ENCODE measurements around the gene PGAM1.
"Not testable (repeated sequence)": the region's sequence is repeated elsewhere in the genome, so short reads cannot be mapped to it uniquely, and the experiment has no call there.

The PGAM1 gene

GRCh38 chr10:97425964-97426775, at the start of gene PGAM1:
TSS of gene PGAM1 (plus strand) at chr10:97426191. CDS start at chr10:97426308, 117 bp downstream.
- DNase-seq (ENCODE audit: low read depth), result peak; percentile 75

- DNase-seq (ENCODE audit: low read depth), result no peak
These were observed 49.6 kb upstream of the PGAM1 start for GRCh38 chr10:97376413-97376812.

GRCh38 chr10:97378933-97379921, 46.8 kb upstream of the PGAM1 start:
- no peak for DNase-seq (ENCODE audit: low read depth)

- no peak for DNase-seq (ENCODE audit: low read depth)
These were observed 45.5 kb upstream of the PGAM1 start for GRCh38 chr10:97380516-97380915.

- DNase-seq (ENCODE audit: low read depth), result no peak
These were observed 44.4 kb upstream of the PGAM1 start for GRCh38 chr10:97381626-97382025.

GRCh38 chr10:97383159-97383558, 42.8 kb upstream of the PGAM1 start:
- no peak for DNase-seq (ENCODE audit: low read depth)

GRCh38 chr10:97384156-97384555, 41.8 kb upstream of the PGAM1 start:
- no peak for DNase-seq (ENCODE audit: low read depth)

- DNase-seq (ENCODE audit: low read depth), result no peak
These were observed 41.4 kb upstream of the PGAM1 start for GRCh38 chr10:97384641-97385040.

- DNase-seq (ENCODE audit: low read depth), result no peak
These were observed 40.4 kb upstream of the PGAM1 start for GRCh38 chr10:97385565-97385964.

GRCh38 chr10:97388152-97388551, 37.8 kb upstream of the PGAM1 start:
- no peak for DNase-seq (ENCODE audit: low read depth)

- DNase-seq (ENCODE audit: low read depth), result no peak
These were observed 35.9 kb upstream of the PGAM1 start for GRCh38 chr10:97390091-97390490.

- DNase-seq (ENCODE audit: low read depth), result no peak
These were observed 32.9 kb upstream of the PGAM1 start for GRCh38 chr10:97393034-97393573.

- DNase-seq (ENCODE audit: low read depth), result no peak
These were observed 29.9 kb upstream of the PGAM1 start for GRCh38 chr10:97396056-97396455.

- no peak for DNase-seq (ENCODE audit: low read depth)
These were observed 26.0 kb upstream of the PGAM1 start for GRCh38 chr10:97399843-97400545.

GRCh38 chr10:97400665-97401454, 25.1 kb upstream of the PGAM1 start, which contains the start of gene RRP12:
TSS of gene RRP12 (minus strand) at chr10:97401340. CDS start at chr10:97401231, 109 bp downstream.
- DNase-seq (ENCODE audit: low read depth), result peak; percentile 96

- no peak for DNase-seq (ENCODE audit: low read depth)
These were observed 24.5 kb upstream of the PGAM1 start for GRCh38 chr10:97401455-97401919.

- no peak for DNase-seq (ENCODE audit: low read depth)
These were observed 21.9 kb upstream of the PGAM1 start for GRCh38 chr10:97404044-97404443.

- DNase-seq (ENCODE audit: low read depth), result no peak
These were observed 19.9 kb upstream of the PGAM1 start for GRCh38 chr10:97406064-97406463.

GRCh38 chr10:97406483-97406882, 19.5 kb upstream of the PGAM1 start:
- DNase-seq (ENCODE audit: low read depth), result not testable (repeated sequence)

- peak; percentile 39 for DNase-seq (ENCODE audit: low read depth)
These were observed 18.6 kb upstream of the PGAM1 start for GRCh38 chr10:97407211-97407951.
